A673 (cell line): ENCODE measurements around the gene SVIL.
A peak's percentile ranks its signal among the peaks of the same experiment; 100 is the strongest.

ENCODE experiments used
- CTCF ChIP-seq: fragments of 300-800, 200-600 bp; sonication (generic); conservative IDR thresholded peaks from 2 replicates; pipeline ENCODE4 v1.5.1; 2017; ENCODE audit warnings: low read depth, mild to moderate bottlenecking, antibody characterized with exemption, low read length, moderate library complexity, mixed read lengths
- EZH2 ChIP-seq: fragments of 200-600 bp; sonication (generic); IDR thresholded peaks from 2 replicates; pipeline ENCODE4 v1.6.1; 2017; ENCODE audit warnings: borderline replicate concordance, low read depth, mild to moderate bottlenecking, mixed read lengths, antibody characterized with exemption, low read length; ENCODE audit not compliant: poor library complexity, severe bottlenecking

DNA sequence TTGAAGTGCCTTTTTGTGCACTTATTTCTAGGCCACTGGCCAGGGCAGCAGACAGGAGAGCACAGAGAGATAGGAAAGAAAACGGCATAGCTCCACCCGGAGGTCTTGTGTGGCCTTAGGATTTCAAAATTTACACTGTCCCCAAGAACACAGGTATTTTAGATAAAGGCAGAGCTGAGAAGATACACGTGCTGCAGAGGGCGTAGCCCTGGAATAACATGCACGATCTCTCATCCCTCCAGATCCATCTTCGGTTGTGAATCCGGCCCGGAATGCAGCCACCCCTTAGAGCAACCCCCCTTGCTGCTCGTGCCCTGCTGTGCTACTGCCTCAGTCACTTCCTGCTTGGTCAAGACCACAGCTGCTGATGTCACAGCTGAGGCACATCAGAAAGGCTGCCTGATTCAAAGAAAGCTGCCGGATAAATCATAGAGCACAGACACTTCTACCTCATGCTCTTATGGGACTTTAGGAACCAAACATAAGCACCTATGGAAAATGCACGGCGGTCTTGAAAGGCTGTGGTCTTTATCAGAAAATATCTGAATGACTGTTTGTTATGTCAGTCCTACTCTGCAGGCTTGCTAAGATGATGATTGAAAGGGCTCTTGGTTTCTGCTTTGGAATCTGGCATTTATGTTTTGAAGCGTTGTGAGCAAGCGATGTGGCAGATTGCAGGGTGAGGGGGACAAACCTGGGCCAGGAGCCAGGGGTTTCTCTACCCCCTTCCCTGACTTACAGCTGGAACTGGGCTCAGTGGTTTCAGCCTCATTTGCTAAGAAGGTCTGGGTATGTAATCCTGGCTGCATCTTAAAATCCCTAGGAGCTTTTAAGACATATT is 152.0 kb downstream of the SVIL start:
- TF ChIP-seq EZH2 (no peak), CTCF (0 out of 2 replicates have a peak, but pooled peaks have one; percentile 14)
